Mesendoderm (in vitro differentiated cells): Measurements from ENCODE around the gene C3orf20.

Experiments used
- DNase-seq: peaks from one replicate; pipeline ENCODE4 v3.0.0; 2013
- H2AK5ac ChIP-seq: 2 replicates; pipeline ENCODE4 v1.6.1; 2013; ENCODE audit warnings: low read length, inconsistent platforms
- H2BK120ac ChIP-seq: 2 replicates; pipeline ENCODE4 v1.6.1; 2013; ENCODE audit warnings: low read depth, mild to moderate bottlenecking, low read length, moderate library complexity, mixed read lengths
- H2BK15ac ChIP-seq: replicated peaks from 2 replicates; pipeline ENCODE4 v1.6.1; 2013; ENCODE audit warnings: low read depth, mild to moderate bottlenecking, moderate library complexity
- H2BK5ac ChIP-seq: 2 replicates; pipeline ENCODE4 v1.6.1; 2013; ENCODE audit warnings: low read length, inconsistent platforms
- H3K18ac ChIP-seq: 2 replicates; pipeline ENCODE4 v1.6.1; 2013; ENCODE audit warnings: mild to moderate bottlenecking, low read length, mixed read lengths
- H3K23ac ChIP-seq: one replicate; pipeline ENCODE4 v1.6.1; 2013; ENCODE audit warnings: low read length
- H3K27ac ChIP-seq: 2 replicates; pipeline ENCODE4 v1.5.1; 2013; ENCODE audit warnings: low read depth, mild to moderate bottlenecking, inconsistent platforms, low read length, moderate library complexity
- H3K27me3 ChIP-seq: 2 replicates; pipeline ENCODE4 v1.6.1; 2013; ENCODE audit warnings: low read length, control low read depth, mild to moderate bottlenecking, inconsistent platforms; ENCODE audit not compliant: insufficient read depth, poor library complexity
- H3K36me3 ChIP-seq: 2 replicates; pipeline ENCODE4 v1.6.1; 2013; ENCODE audit warnings: low read length, inconsistent platforms; ENCODE audit not compliant: control insufficient read depth, insufficient read depth
- H3K4ac ChIP-seq: one replicate; pipeline ENCODE4 v1.6.1; 2013; ENCODE audit warnings: low read depth, mild to moderate bottlenecking, low read length, moderate library complexity
- H3K4me1 ChIP-seq: 2 replicates; pipeline ENCODE4 v1.6.1; 2013; ENCODE audit warnings: low read depth, low read length, inconsistent platforms; ENCODE audit not compliant: control insufficient read depth
- H3K4me2 ChIP-seq: 2 replicates; pipeline ENCODE4 v1.6.1; 2013; ENCODE audit warnings: low read length
- H3K4me3 ChIP-seq: 2 replicates; pipeline ENCODE4 v1.5.1; 2013; ENCODE audit warnings: mild to moderate bottlenecking, low read length
- H3K56ac ChIP-seq: one replicate; pipeline ENCODE4 v1.6.1; 2013; ENCODE audit warnings: low read length
- H3K79me1 ChIP-seq: 2 replicates; pipeline ENCODE4 v1.6.1; 2013; ENCODE audit warnings: low read length, inconsistent platforms
- H3K79me2 ChIP-seq: 2 replicates; pipeline ENCODE4 v1.6.1; 2013; ENCODE audit warnings: mild to moderate bottlenecking, low read length; ENCODE audit not compliant: control insufficient read depth, insufficient read depth
- H3K9ac ChIP-seq: 2 replicates; pipeline ENCODE4 v1.6.1; 2013; ENCODE audit warnings: low read length, inconsistent platforms
- H4K5ac ChIP-seq: one replicate; pipeline ENCODE4 v1.6.1; 2013; ENCODE audit warnings: low read length
- H4K8ac ChIP-seq: one replicate; pipeline ENCODE4 v1.6.1; 2013; ENCODE audit warnings: low read depth, mild to moderate bottlenecking, control low read depth, low read length, moderate library complexity
- WGBS: extraction: QIAGEN DNeasy Blood & Tissue Kit; methylation state at CpG from one replicate; pipeline ENCODE4 v1.1.7; 2013; ENCODE audit warnings: low lambda C conversion rate, missing lambda C conversion rate; ENCODE audit not compliant: insufficient coverage; ENCODE audit errors: extremely low coverage; 5-methylcytosine and 5-hydroxymethylcytosine counted together

Gene C3orf20

GRCh38 chr3:14636496-14637087 lies 38.3 kb upstream of the C3orf20 start:
- H3K27me3 ChIP-seq = no peaks in the 10 kb centered on the region
- no peak overlapping the region for H3K4ac ChIP-seq
- no peak overlapping the region for H4K8ac ChIP-seq
- no peak overlapping the region for H2BK120ac ChIP-seq
- H3K4me2 ChIP-seq = no peak overlapping the region
- no peak for DNase-seq
- no peaks in the 10 kb centered on the region for H3K79me2 ChIP-seq
- no peaks in the 10 kb centered on the region for H3K79me1 ChIP-seq
- no CpG with 5 or more reads among the region's 4 CpGs for WGBS
- no peak overlapping the region for H3K4me3 ChIP-seq
- H2AK5ac ChIP-seq = no peak overlapping the region
- no peak overlapping the region for H3K9ac ChIP-seq
- H3K4me1 ChIP-seq = no peaks in the 10 kb centered on the region
- no peak overlapping the region for H3K27ac ChIP-seq
- H2BK15ac ChIP-seq = no peak overlapping the region
- no peaks in the 10 kb centered on the region for H3K36me3 ChIP-seq
- H4K5ac ChIP-seq = no peak overlapping the region
- H3K56ac ChIP-seq = no peak overlapping the region
- no peak overlapping the region for H3K18ac ChIP-seq
- H2BK5ac ChIP-seq = no peak overlapping the region
- no peak overlapping the region for H3K23ac ChIP-seq

DNA sequence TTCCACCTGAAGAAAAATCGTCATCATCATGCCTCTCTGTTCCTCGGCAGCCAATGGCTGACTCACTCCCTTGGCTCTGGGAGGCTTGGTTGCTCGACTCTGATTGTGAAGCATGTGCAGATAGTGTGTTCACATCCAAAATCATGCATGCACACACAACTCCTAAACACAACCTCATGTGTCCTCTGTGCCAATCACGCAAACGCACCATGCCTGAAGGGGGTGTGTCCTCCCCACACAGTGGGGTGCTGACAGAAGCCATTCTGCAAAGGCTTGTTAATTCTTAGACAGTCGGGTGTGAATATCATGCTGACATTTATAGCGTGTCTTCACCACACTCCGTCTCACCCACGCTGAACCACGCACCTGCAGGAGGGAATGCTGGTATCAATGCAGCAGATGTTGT lies 34.8 kb upstream of the C3orf20 start:
- H3K23ac ChIP-seq = no peak overlapping the region
- H3K79me2 ChIP-seq = no peaks in the 10 kb centered on the region
- no peaks in the 10 kb centered on the region for H3K79me1 ChIP-seq
- no peak overlapping the region for H2BK15ac ChIP-seq
- no peak overlapping the region for H3K18ac ChIP-seq
- H3K4ac ChIP-seq = no peak overlapping the region
- no peak overlapping the region for H3K27ac ChIP-seq
- H2AK5ac ChIP-seq = no peak overlapping the region
- H3K9ac ChIP-seq = no peak overlapping the region
- no peak overlapping the region for H3K56ac ChIP-seq
- H4K5ac ChIP-seq = no peak overlapping the region
- H4K8ac ChIP-seq = no peak overlapping the region
- no peaks in the 10 kb centered on the region for H3K4me1 ChIP-seq
- no peak overlapping the region for H2BK120ac ChIP-seq
- no peak for DNase-seq
- H3K27me3 ChIP-seq = no peaks in the 10 kb centered on the region
- no peak overlapping the region for H2BK5ac ChIP-seq
- H3K36me3 ChIP-seq = no peaks in the 10 kb centered on the region
- no CpG with 5 or more reads among the region's 10 CpGs for WGBS
- H3K4me3 ChIP-seq = no peak overlapping the region
- no peak overlapping the region for H3K4me2 ChIP-seq

- Histone ChIP-seq H3K4me3 (no peak overlapping the region), H3K36me3 (no peaks in the 10 kb centered on the region), H3K27ac (no peak overlapping the region), H3K4ac (no peak overlapping the region), H3K4me1 (no peaks in the 10 kb centered on the region), H4K5ac (no peak overlapping the region), H3K23ac (no peak overlapping the region), H3K9ac (no peak overlapping the region), H4K8ac (no peak overlapping the region), H2BK120ac (no peak overlapping the region), H3K18ac (no peak overlapping the region), H3K27me3 (no peaks in the 10 kb centered on the region), H2BK5ac (no peak overlapping the region), H3K79me1 (no peaks in the 10 kb centered on the region), H3K56ac (no peak overlapping the region), H2BK15ac (no peak overlapping the region), H3K4me2 (no peak overlapping the region), H3K79me2 (no peaks in the 10 kb centered on the region), H2AK5ac (no peak overlapping the region)
- DNase-seq = no peak
- no CpG with 5 or more reads among the region's 2 CpGs for WGBS
Measured at GRCh38 chr3:14640734-14641133, 34.2 kb upstream of the C3orf20 start.

DNA sequence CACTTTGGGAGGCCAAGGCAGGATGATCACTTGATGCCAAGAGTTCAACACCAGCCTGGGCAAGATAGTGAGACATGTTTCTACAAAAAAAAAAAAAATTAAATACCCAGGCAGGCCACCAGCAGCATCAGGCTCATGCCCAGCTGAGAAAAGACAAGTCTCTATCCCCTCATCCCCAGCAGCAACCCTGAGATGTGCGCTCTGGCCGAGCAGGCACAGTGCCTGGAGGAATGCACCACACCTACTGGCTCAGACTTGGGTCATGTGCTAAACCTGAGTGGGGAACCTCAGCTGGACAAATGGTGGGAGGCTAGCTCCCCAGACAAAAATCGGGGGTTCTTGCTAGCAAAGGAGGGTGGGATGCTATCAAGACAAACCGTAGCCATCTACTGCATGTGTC lies 33.6 kb upstream of the C3orf20 start:
- no peak for DNase-seq
- no peak overlapping the region for H3K56ac ChIP-seq
- no peaks in the 10 kb centered on the region for H3K79me1 ChIP-seq
- H2AK5ac ChIP-seq = no peak overlapping the region
- no peak overlapping the region for H3K23ac ChIP-seq
- H3K4ac ChIP-seq = no peak overlapping the region
- H3K36me3 ChIP-seq = no peaks in the 10 kb centered on the region
- H2BK120ac ChIP-seq = no peak overlapping the region
- no peak overlapping the region for H2BK15ac ChIP-seq
- no peak overlapping the region for H3K27ac ChIP-seq
- H3K18ac ChIP-seq = no peak overlapping the region
- H4K5ac ChIP-seq = no peak overlapping the region
- no peak overlapping the region for H2BK5ac ChIP-seq
- H3K9ac ChIP-seq = no peak overlapping the region
- no peaks in the 10 kb centered on the region for H3K27me3 ChIP-seq
- H3K4me3 ChIP-seq = no peak overlapping the region
- no CpG with 5 or more reads among the region's 4 CpGs for WGBS
- H3K4me2 ChIP-seq = no peak overlapping the region
- no peaks in the 10 kb centered on the region for H3K4me1 ChIP-seq
- H4K8ac ChIP-seq = no peak overlapping the region
- no peaks in the 10 kb centered on the region for H3K79me2 ChIP-seq

- no peak overlapping the region for H2BK120ac ChIP-seq
- H3K4me3 ChIP-seq = no peak overlapping the region
- WGBS = no CpG with 5 or more reads among the region's 5 CpGs
- no peak overlapping the region for H4K8ac ChIP-seq
- H3K79me1 ChIP-seq = no peaks in the 10 kb centered on the region
- H3K79me2 ChIP-seq = no peaks in the 10 kb centered on the region
- no peak overlapping the region for H3K23ac ChIP-seq
- no peak overlapping the region for H3K27ac ChIP-seq
- H2AK5ac ChIP-seq = no peak overlapping the region
- DNase-seq = no peak
- H3K56ac ChIP-seq = no peak overlapping the region
- no peak overlapping the region for H3K18ac ChIP-seq
- H3K4ac ChIP-seq = no peak overlapping the region
- H3K4me1 ChIP-seq = no peaks in the 10 kb centered on the region
- H3K4me2 ChIP-seq = no peak overlapping the region
- H3K36me3 ChIP-seq = no peaks in the 10 kb centered on the region
- no peak overlapping the region for H2BK15ac ChIP-seq
- H2BK5ac ChIP-seq = no peak overlapping the region
- H4K5ac ChIP-seq = no peak overlapping the region
- H3K9ac ChIP-seq = no peak overlapping the region
- H3K27me3 ChIP-seq = no peaks in the 10 kb centered on the region
Measured at GRCh38 chr3:14645453-14645852, 29.5 kb upstream of the C3orf20 start.

DNA sequence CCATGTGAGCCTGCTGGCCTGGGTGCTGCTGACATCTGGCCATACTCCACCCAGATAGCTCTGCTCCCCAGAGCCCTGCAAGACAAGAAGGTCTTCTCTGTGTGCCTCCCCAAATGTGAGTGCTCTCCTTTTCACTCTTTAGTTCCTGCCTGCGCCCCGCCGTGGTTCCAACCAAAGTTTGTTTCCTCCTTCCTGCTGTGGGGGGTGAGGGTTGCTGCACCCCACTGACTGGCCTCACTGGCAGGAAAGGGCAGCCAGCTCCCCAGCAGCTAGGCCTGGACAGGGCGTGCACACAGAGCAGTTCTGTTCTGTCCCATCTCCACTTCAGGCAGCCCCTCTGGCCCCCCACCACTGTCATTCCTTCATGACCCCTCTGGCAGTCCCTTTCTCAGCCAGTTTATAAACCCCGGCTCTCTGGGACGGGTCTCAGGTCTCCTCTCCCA lies 28.8 kb upstream of the C3orf20 start:
- Histone ChIP-seq H3K36me3 (no peaks in the 10 kb centered on the region), H3K23ac (no peak overlapping the region), H3K56ac (no peak overlapping the region), H3K4me1 (no peaks in the 10 kb centered on the region), H3K79me1 (no peaks in the 10 kb centered on the region), H3K27ac (no peak overlapping the region), H3K27me3 (no peaks in the 10 kb centered on the region), H3K18ac (no peak overlapping the region), H4K8ac (no peak overlapping the region), H2AK5ac (no peak overlapping the region), H2BK120ac (no peak overlapping the region), H4K5ac (no peak overlapping the region), H3K4me3 (no peak overlapping the region), H3K4ac (no peak overlapping the region), H2BK5ac (no peak overlapping the region), H3K79me2 (no peaks in the 10 kb centered on the region), H3K9ac (no peak overlapping the region), H3K4me2 (no peak overlapping the region), H2BK15ac (no peak overlapping the region)
- DNase-seq = no peak
- WGBS = no CpG with 5 or more reads among the region's 6 CpGs
